Vagina (tissue), 2 donors: Measurements from ENCODE around the gene GPER1.

Experiments used
- CTCF ChIP-seq, 3 experiments: fragments of 450-650 bp in 2 of 3; fragments of 200-600 bp in 1 of 3; sonication (generic) in 1 of 3; IDR thresholded peaks; one replicate each; pipeline ENCODE4 v1.5.1; 2017 to 2019; ENCODE audit warnings: antibody characterized with exemption in 3 of 3, mild to moderate bottlenecking in 2 of 3, moderate library complexity in 2 of 3
- POLR2AphosphoS5 ChIP-seq, 2 donors: sonication (generic); formaldehyde crosslinking; IDR thresholded peaks; one replicate each; pipeline ENCODE4 v1.9.0; 2017; ENCODE audit warnings: antibody characterized with exemption in 2 of 2, mild to moderate bottlenecking in 2 of 2, low read depth in 1 of 2; ENCODE audit not compliant: insufficient read depth in 1 of 2

- TF ChIP-seq CTCF (IDR thresholded peaks at IDR 0.05) = no peak
- no peak for TF ChIP-seq POLR2AphosphoS5 (IDR thresholded peaks at IDR 0.05; ENCODE audit: insufficient read depth in 1 of 2, low read depth in 1 of 2)
Observed at GRCh38 chr7:1073142-1073977, 14.6 kb upstream of the GPER1 start.
